ENCODE measurements around the gene ITK.

- no peak for TF ChIP-seq CTCF (IDR thresholded peaks at IDR 0.05; ENCODE audit: low read depth, low read length, missing input control)
- TF ChIP-seq REST (IDR thresholded peaks at IDR 0.05): no peak
- no peak for TF ChIP-seq TAF1 (conservative IDR thresholded peaks at IDR 0.05)
- no peak for TF ChIP-seq ATF3 (IDR thresholded peaks at IDR 0.05)
- no peak for TF ChIP-seq RAD21 (IDR thresholded peaks at IDR 0.05)
Measured at GRCh38 chr5:157205708-157206107, 25.1 kb downstream of the ITK start.
